ENCODE data around the gene NR2C1.

NR2C1 gene

DNA sequence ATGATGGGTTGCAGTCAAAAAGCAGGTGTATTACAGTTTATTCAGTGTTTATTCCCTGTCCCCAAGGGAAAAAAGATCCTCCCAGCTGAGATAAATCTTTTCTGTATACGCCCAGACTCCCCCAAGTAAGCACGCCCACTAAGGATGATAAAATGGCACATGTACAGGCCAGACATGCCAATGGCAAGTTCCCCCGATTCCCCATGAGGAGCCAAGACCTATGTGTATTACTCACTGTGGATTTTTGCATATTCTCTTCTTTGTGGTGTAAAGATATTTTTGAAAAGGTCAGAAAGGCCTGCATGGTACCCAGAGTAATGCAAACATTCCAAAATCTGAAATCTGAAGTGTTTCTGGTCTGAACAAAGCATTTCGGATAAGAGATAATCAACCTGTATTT, 22.2 kb downstream of the NR2C1 start:
- no peak for DNase-seq
- H3K4ac ChIP-seq (ENCODE audit: low read depth, low read length) = no peak overlapping the region
- no peak overlapping the region for H4K5ac ChIP-seq (ENCODE audit: low read length)
- WGBS (ENCODE audit: extremely low coverage, insufficient coverage, low lambda C conversion rate) = no CpG with 5 or more reads among the region's 4 CpGs
- H3K4me3 ChIP-seq (ENCODE audit: low read length) = no peak overlapping the region
- H3K9ac ChIP-seq (ENCODE audit: low read length) = no peak overlapping the region
- no peak overlapping the region for H2BK15ac ChIP-seq (replicated peaks; ENCODE audit: low read depth)
- no peaks in the 10 kb centered on the region for H3K79me1 ChIP-seq (ENCODE audit: low read length)
- no peak overlapping the region for H3K27ac ChIP-seq (ENCODE audit: low read depth, low read length)
- no peak overlapping the region for H3K18ac ChIP-seq (ENCODE audit: low read length)
- H3K23ac ChIP-seq (ENCODE audit: low read length) = no peak overlapping the region
- H3K27me3 ChIP-seq (ENCODE audit: insufficient read depth, low read length, poor library complexity) = no peaks in the 10 kb centered on the region
- H2AK5ac ChIP-seq (ENCODE audit: low read length) = no peak overlapping the region
- no peak overlapping the region for H2BK5ac ChIP-seq (ENCODE audit: low read length)
- no peak overlapping the region for H3K4me2 ChIP-seq (ENCODE audit: low read length)
- peaks cover 2% of the 10 kb centered on the region for H3K36me3 ChIP-seq (ENCODE audit: control insufficient read depth, insufficient read depth, low read length)
- no peaks in the 10 kb centered on the region for H3K79me2 ChIP-seq (ENCODE audit: control insufficient read depth, insufficient read depth, low read length)
- no peaks in the 10 kb centered on the region for H3K4me1 ChIP-seq (ENCODE audit: control insufficient read depth, low read depth, low read length)
- H2BK120ac ChIP-seq (ENCODE audit: low read depth, low read length) = no peak overlapping the region
- no peak overlapping the region for H4K8ac ChIP-seq (ENCODE audit: low read depth, low read length)
- H3K56ac ChIP-seq (ENCODE audit: low read length) = no peak overlapping the region

DNA sequence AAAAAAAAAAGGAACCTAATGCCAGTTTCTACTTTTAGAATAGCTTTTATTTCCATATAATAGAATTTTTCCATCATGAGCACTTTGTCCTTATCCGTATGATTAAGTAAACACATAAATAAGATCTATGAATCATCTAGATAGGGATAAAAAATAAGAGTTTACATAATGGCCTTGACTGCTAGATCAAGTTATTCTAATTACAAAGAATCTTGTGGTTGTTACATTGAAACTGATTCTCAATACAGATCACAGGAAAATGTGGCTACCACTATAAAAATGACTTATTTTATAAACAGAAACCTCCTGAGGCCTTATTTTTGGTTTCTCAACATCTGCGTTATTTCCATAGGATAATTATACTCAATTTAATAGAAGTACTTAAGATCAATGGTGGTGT, 35.5 kb downstream of the NR2C1 start:
- no peak overlapping the region for H2AK5ac ChIP-seq (ENCODE audit: low read length)
- H3K4me3 ChIP-seq (ENCODE audit: low read length) = no peak overlapping the region
- H4K5ac ChIP-seq (ENCODE audit: low read length) = no peak overlapping the region
- H3K9ac ChIP-seq (ENCODE audit: low read length) = no peak overlapping the region
- H2BK120ac ChIP-seq (ENCODE audit: low read depth, low read length) = no peak overlapping the region
- H3K27me3 ChIP-seq (ENCODE audit: insufficient read depth, low read length, poor library complexity) = no peaks in the 10 kb centered on the region
- no peak overlapping the region for H3K27ac ChIP-seq (ENCODE audit: low read depth, low read length)
- no peaks in the 10 kb centered on the region for H3K79me1 ChIP-seq (ENCODE audit: low read length)
- no peaks in the 10 kb centered on the region for H3K79me2 ChIP-seq (ENCODE audit: control insufficient read depth, insufficient read depth, low read length)
- no peak overlapping the region for H2BK15ac ChIP-seq (replicated peaks; ENCODE audit: low read depth)
- no peak overlapping the region for H3K4me2 ChIP-seq (ENCODE audit: low read length)
- no peak overlapping the region for H3K23ac ChIP-seq (ENCODE audit: low read length)
- no peak overlapping the region for H4K8ac ChIP-seq (ENCODE audit: low read depth, low read length)
- no CpG with 5 or more reads among the region's 2 CpGs for WGBS (ENCODE audit: extremely low coverage, insufficient coverage, low lambda C conversion rate)
- H3K18ac ChIP-seq (ENCODE audit: low read length) = no peak overlapping the region
- no peak overlapping the region for H3K4ac ChIP-seq (ENCODE audit: low read depth, low read length)
- no peak for DNase-seq
- H3K4me1 ChIP-seq (ENCODE audit: control insufficient read depth, low read depth, low read length) = no peaks in the 10 kb centered on the region
- no peak overlapping the region for H2BK5ac ChIP-seq (ENCODE audit: low read length)
- no peaks in the 10 kb centered on the region for H3K36me3 ChIP-seq (ENCODE audit: control insufficient read depth, insufficient read depth, low read length)
- H3K56ac ChIP-seq (ENCODE audit: low read length) = no peak overlapping the region

DNA sequence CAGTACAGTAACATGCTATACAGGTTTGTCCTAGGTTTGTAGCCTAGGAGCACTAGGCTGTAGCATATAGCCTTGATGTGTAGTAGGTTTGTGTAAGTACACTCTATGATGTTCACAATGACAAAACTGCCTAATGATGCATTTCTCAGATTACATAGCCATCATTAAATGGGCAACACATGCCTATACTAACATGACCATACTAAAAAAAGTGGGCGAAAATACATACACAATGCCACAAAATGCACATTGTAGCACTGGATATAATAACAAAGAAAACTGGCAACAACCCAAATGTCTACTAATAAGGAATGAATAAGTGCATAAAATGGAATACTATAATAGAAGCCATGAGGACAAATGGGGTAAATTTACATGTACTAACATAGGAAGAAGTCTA, 38.7 kb downstream of the NR2C1 start:
- Histone ChIP-seq H3K79me2 (ENCODE audit: control insufficient read depth, insufficient read depth, low read length) (no peaks in the 10 kb centered on the region), H3K4me2 (ENCODE audit: low read length) (no peak overlapping the region), H3K18ac (ENCODE audit: low read length) (no peak overlapping the region), H4K8ac (ENCODE audit: low read depth, low read length) (no peak overlapping the region), H4K5ac (ENCODE audit: low read length) (no peak overlapping the region), H3K27ac (ENCODE audit: low read depth, low read length) (no peak overlapping the region), H2BK15ac (replicated peaks; ENCODE audit: low read depth) (no peak overlapping the region), H2AK5ac (ENCODE audit: low read length) (no peak overlapping the region), H3K23ac (ENCODE audit: low read length) (no peak overlapping the region), H2BK5ac (ENCODE audit: low read length) (no peak overlapping the region), H3K56ac (ENCODE audit: low read length) (no peak overlapping the region), H3K9ac (ENCODE audit: low read length) (no peak overlapping the region), H3K4me3 (ENCODE audit: low read length) (no peak overlapping the region), H3K4me1 (ENCODE audit: control insufficient read depth, low read depth, low read length) (no peaks in the 10 kb centered on the region), H3K79me1 (ENCODE audit: low read length) (no peaks in the 10 kb centered on the region), H3K27me3 (ENCODE audit: insufficient read depth, low read length, poor library complexity) (no peaks in the 10 kb centered on the region), H3K4ac (ENCODE audit: low read depth, low read length) (no peak overlapping the region), H3K36me3 (ENCODE audit: control insufficient read depth, insufficient read depth, low read length) (no peaks in the 10 kb centered on the region), H2BK120ac (ENCODE audit: low read depth, low read length) (no peak overlapping the region)
- DNase-seq = no peak
- no CpG with 5 or more reads among the region's 1 CpG for WGBS (ENCODE audit: extremely low coverage, insufficient coverage, low lambda C conversion rate)

DNA sequence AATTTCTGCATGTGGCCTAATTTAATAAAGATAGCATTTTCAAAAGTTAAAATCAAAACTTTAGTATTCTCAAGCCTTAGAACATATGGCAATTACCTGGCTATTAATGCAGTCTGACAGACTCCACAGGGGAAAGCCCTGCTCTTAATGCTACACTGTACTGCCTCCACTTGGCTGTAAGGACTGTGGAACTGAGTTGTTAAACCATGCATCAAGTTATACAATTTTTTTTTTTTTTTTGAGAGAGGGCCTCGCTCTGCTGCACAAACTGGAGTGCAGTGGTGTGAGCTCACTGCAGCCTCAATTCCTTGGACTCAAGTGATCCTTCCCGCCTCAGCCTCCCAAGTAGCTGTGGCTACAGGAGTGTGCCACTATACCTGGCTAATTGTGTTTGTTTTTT, 50.9 kb downstream of the NR2C1 start:
- Histone ChIP-seq H3K36me3 (ENCODE audit: control insufficient read depth, insufficient read depth, low read length) (no peaks in the 10 kb centered on the region), H3K4me2 (ENCODE audit: low read length) (no peak overlapping the region), H4K5ac (ENCODE audit: low read length) (no peak overlapping the region), H2AK5ac (ENCODE audit: low read length) (no peak overlapping the region), H3K9ac (ENCODE audit: low read length) (no peak overlapping the region), H2BK120ac (ENCODE audit: low read depth, low read length) (no peak overlapping the region), H2BK15ac (replicated peaks; ENCODE audit: low read depth) (no peak overlapping the region), H3K56ac (ENCODE audit: low read length) (no peak overlapping the region), H2BK5ac (ENCODE audit: low read length) (no peak overlapping the region), H3K18ac (ENCODE audit: low read length) (no peak overlapping the region), H4K8ac (ENCODE audit: low read depth, low read length) (no peak overlapping the region), H3K27ac (ENCODE audit: low read depth, low read length) (no peak overlapping the region), H3K79me1 (ENCODE audit: low read length) (no peaks in the 10 kb centered on the region), H3K4me3 (ENCODE audit: low read length) (no peak overlapping the region), H3K79me2 (ENCODE audit: control insufficient read depth, insufficient read depth, low read length) (no peaks in the 10 kb centered on the region), H3K27me3 (ENCODE audit: insufficient read depth, low read length, poor library complexity) (no peaks in the 10 kb centered on the region), H3K4me1 (ENCODE audit: control insufficient read depth, low read depth, low read length) (no peaks in the 10 kb centered on the region), H3K4ac (ENCODE audit: low read depth, low read length) (no peak overlapping the region), H3K23ac (ENCODE audit: low read length) (no peak overlapping the region)
- WGBS (ENCODE audit: extremely low coverage, insufficient coverage, low lambda C conversion rate) = no CpG with 5 or more reads among the region's 2 CpGs
- DNase-seq = no peak

GRCh38 chr12:95017482-95017881, 55.9 kb downstream of the NR2C1 start:
- Histone ChIP-seq H2BK15ac (replicated peaks; ENCODE audit: low read depth) (no peak overlapping the region), H3K4me1 (ENCODE audit: control insufficient read depth, low read depth, low read length) (no peaks in the 10 kb centered on the region), H3K23ac (ENCODE audit: low read length) (no peak overlapping the region), H3K27ac (ENCODE audit: low read depth, low read length) (no peak overlapping the region), H3K36me3 (ENCODE audit: control insufficient read depth, insufficient read depth, low read length) (no peaks in the 10 kb centered on the region), H3K4me2 (ENCODE audit: low read length) (no peak overlapping the region), H3K79me2 (ENCODE audit: control insufficient read depth, insufficient read depth, low read length) (no peaks in the 10 kb centered on the region), H2AK5ac (ENCODE audit: low read length) (no peak overlapping the region), H3K56ac (ENCODE audit: low read length) (no peak overlapping the region), H2BK5ac (ENCODE audit: low read length) (no peak overlapping the region), H3K4me3 (ENCODE audit: low read length) (no peak overlapping the region), H3K79me1 (ENCODE audit: low read length) (no peaks in the 10 kb centered on the region), H3K9ac (ENCODE audit: low read length) (no peak overlapping the region), H3K4ac (ENCODE audit: low read depth, low read length) (no peak overlapping the region), H4K8ac (ENCODE audit: low read depth, low read length) (no peak overlapping the region), H3K27me3 (ENCODE audit: insufficient read depth, low read length, poor library complexity) (no peaks in the 10 kb centered on the region), H3K18ac (ENCODE audit: low read length) (no peak overlapping the region), H4K5ac (ENCODE audit: low read length) (no peak overlapping the region), H2BK120ac (ENCODE audit: low read depth, low read length) (no peak overlapping the region)
- WGBS (ENCODE audit: extremely low coverage, insufficient coverage, low lambda C conversion rate) = no CpG with 5 or more reads among the region's 1 CpG
- DNase-seq = no peak

- Histone ChIP-seq H3K4me2 (ENCODE audit: low read length) (no peak overlapping the region), H3K27ac (ENCODE audit: low read depth, low read length) (no peak overlapping the region), H2AK5ac (ENCODE audit: low read length) (no peak overlapping the region), H3K9ac (ENCODE audit: low read length) (no peak overlapping the region), H3K79me1 (ENCODE audit: low read length) (no peaks in the 10 kb centered on the region), H3K4me3 (ENCODE audit: low read length) (no peak overlapping the region), H2BK15ac (replicated peaks; ENCODE audit: low read depth) (no peak overlapping the region), H3K4me1 (ENCODE audit: control insufficient read depth, low read depth, low read length) (no peaks in the 10 kb centered on the region), H3K23ac (ENCODE audit: low read length) (no peak overlapping the region), H2BK120ac (ENCODE audit: low read depth, low read length) (no peak overlapping the region), H3K79me2 (ENCODE audit: control insufficient read depth, insufficient read depth, low read length) (no peaks in the 10 kb centered on the region), H2BK5ac (ENCODE audit: low read length) (no peak overlapping the region), H3K4ac (ENCODE audit: low read depth, low read length) (no peak overlapping the region), H3K27me3 (ENCODE audit: insufficient read depth, low read length, poor library complexity) (no peaks in the 10 kb centered on the region), H4K8ac (ENCODE audit: low read depth, low read length) (no peak overlapping the region), H3K36me3 (ENCODE audit: control insufficient read depth, insufficient read depth, low read length) (no peaks in the 10 kb centered on the region), H3K56ac (ENCODE audit: low read length) (no peak overlapping the region), H4K5ac (ENCODE audit: low read length) (no peak overlapping the region), H3K18ac (ENCODE audit: low read length) (no peak overlapping the region)
- DNase-seq = no peak
- WGBS (ENCODE audit: extremely low coverage, insufficient coverage, low lambda C conversion rate) = 100% methylated on average over 2 of the region's 2 CpGs
Observed at GRCh38 chr12:95016120-95016519, 57.3 kb downstream of the NR2C1 start.
